HUES48 (cell line): ENCODE results near the gene NOL9.
A peak's percentile ranks its signal among the peaks of the same experiment; 100 is the strongest.

Experiments
- H3K27ac ChIP-seq: one replicate; pipeline ENCODE4 v1.7.0; 2013; ENCODE audit warnings: low read depth, low read length, inconsistent platforms
- H3K27me3 ChIP-seq: 2 replicates; pipeline ENCODE4 v1.6.1; 2013; ENCODE audit warnings: mild to moderate bottlenecking, low read length; ENCODE audit not compliant: control insufficient read depth, insufficient read depth
- H3K36me3 ChIP-seq: 2 replicates; pipeline ENCODE4 v1.6.1; 2013; ENCODE audit warnings: low read length; ENCODE audit not compliant: control insufficient read depth, insufficient read depth
- H3K4me1 ChIP-seq: 2 replicates; pipeline ENCODE4 v1.6.1; 2013; ENCODE audit warnings: mild to moderate bottlenecking, low read length; ENCODE audit not compliant: control insufficient read depth, insufficient read depth
- H3K4me3 ChIP-seq: 2 replicates; pipeline ENCODE4 v1.5.1; 2013; ENCODE audit warnings: mild to moderate bottlenecking, low read depth, low read length
- H3K9ac ChIP-seq: 2 replicates; pipeline ENCODE4 v1.6.1; 2013; ENCODE audit warnings: mild to moderate bottlenecking, low read depth, low read length, moderate library complexity
- H3K9me3 ChIP-seq: 2 replicates; pipeline ENCODE4 v1.6.1; 2013; ENCODE audit warnings: low read length; ENCODE audit not compliant: control insufficient read depth, insufficient read depth

The NOL9 gene

GRCh38 chr1:6580119-6580592, 25.8 kb upstream of the NOL9 start:
- Histone ChIP-seq H3K9ac (peak overlapping the region; percentile 9; the same call in 1 of the 2 replicates), H3K4me3 (peak overlapping the region; percentile 77), H3K36me3 (peaks cover 7% of the 10 kb centered on the region), H3K9me3 (no peaks in the 10 kb centered on the region), H3K27ac (peak overlapping the region; percentile 46), H3K4me1 (peaks cover 6% of the 10 kb centered on the region; the same call in 1 of the 2 replicates), H3K27me3 (no peaks in the 10 kb centered on the region)

GRCh38 chr1:6579374-6580118, 25.2 kb upstream of the NOL9 start, which contains the start of gene ZBTB48:
TSS of gene ZBTB48 (plus strand) at chr1:6579994. CDS start at chr1:6580610, 616 bp downstream.
- H3K27ac ChIP-seq = peak within 1 kb of the TSS; percentile 46
- H3K4me3 ChIP-seq = peak within 1 kb of the TSS; percentile 77
- H3K9me3 ChIP-seq = no peaks in the 10 kb centered on the region
- H3K9ac ChIP-seq = peak within 1 kb of the TSS; percentile 9; the same call in 1 of the 2 replicates
- no peaks in the 10 kb centered on the region for H3K27me3 ChIP-seq
- H3K4me1 ChIP-seq = peaks cover 6% of the 10 kb centered on the region; the same call in 1 of the 2 replicates
- peaks cover 7% of the 10 kb centered on the region for H3K36me3 ChIP-seq

- no peak overlapping the region for H3K4me3 ChIP-seq
- H3K4me1 ChIP-seq = peaks cover 6% of the 10 kb centered on the region; the same call in 1 of the 2 replicates
- no peak overlapping the region for H3K9ac ChIP-seq
- no peak overlapping the region for H3K27ac ChIP-seq
- H3K9me3 ChIP-seq = no peaks in the 10 kb centered on the region
- peaks cover 7% of the 10 kb centered on the region for H3K36me3 ChIP-seq
- H3K27me3 ChIP-seq = no peaks in the 10 kb centered on the region
These were observed 24.5 kb upstream of the NOL9 start for GRCh38 chr1:6578624-6579373.

GRCh38 chr1:6577831-6578525, 23.7 kb upstream of the NOL9 start:
- Histone ChIP-seq H3K4me3 (no peak overlapping the region), H3K9ac (no peak overlapping the region), H3K36me3 (peaks cover 7% of the 10 kb centered on the region), H3K9me3 (no peaks in the 10 kb centered on the region), H3K27me3 (no peaks in the 10 kb centered on the region), H3K27ac (no peak overlapping the region), H3K4me1 (peaks cover 6% of the 10 kb centered on the region; the same call in 1 of the 2 replicates)

GRCh38 chr1:6574818-6575217, 20.5 kb upstream of the NOL9 start:
- H3K4me3 ChIP-seq = no peak overlapping the region
- H3K4me1 ChIP-seq = peaks cover 6% of the 10 kb centered on the region; the same call in 1 of the 2 replicates
- no peaks in the 10 kb centered on the region for H3K36me3 ChIP-seq
- H3K27me3 ChIP-seq = no peaks in the 10 kb centered on the region
- H3K27ac ChIP-seq = no peak overlapping the region
- H3K9ac ChIP-seq = no peak overlapping the region
- no peaks in the 10 kb centered on the region for H3K9me3 ChIP-seq

GRCh38 chr1:6574025-6574620, 19.8 kb upstream of the NOL9 start:
- no peaks in the 10 kb centered on the region for H3K9me3 ChIP-seq
- peaks cover 2% of the 10 kb centered on the region; the same call in 1 of the 2 replicates for H3K4me1 ChIP-seq
- no peak overlapping the region for H3K27ac ChIP-seq
- no peaks in the 10 kb centered on the region for H3K36me3 ChIP-seq
- no peak overlapping the region for H3K4me3 ChIP-seq
- no peak overlapping the region for H3K9ac ChIP-seq
- no peaks in the 10 kb centered on the region for H3K27me3 ChIP-seq

- Histone ChIP-seq H3K9ac (no peak overlapping the region), H3K4me3 (no peak overlapping the region), H3K9me3 (no peaks in the 10 kb centered on the region), H3K27me3 (no peaks in the 10 kb centered on the region), H3K36me3 (no peaks in the 10 kb centered on the region), H3K27ac (no peak overlapping the region), H3K4me1 (no peaks in the 10 kb centered on the region)
These were observed 18.5 kb upstream of the NOL9 start for GRCh38 chr1:6572653-6573383.

- Histone ChIP-seq H3K4me3 (no peak overlapping the region), H3K9ac (no peak overlapping the region), H3K9me3 (no peaks in the 10 kb centered on the region), H3K27ac (no peak overlapping the region), H3K4me1 (no peaks in the 10 kb centered on the region), H3K27me3 (no peaks in the 10 kb centered on the region), H3K36me3 (no peaks in the 10 kb centered on the region)
These were observed 16.7 kb upstream of the NOL9 start for GRCh38 chr1:6570987-6571386.

GRCh38 chr1:6570100-6570499, 15.8 kb upstream of the NOL9 start:
- Histone ChIP-seq H3K27ac (no peak overlapping the region), H3K4me1 (no peaks in the 10 kb centered on the region), H3K27me3 (peaks cover 1% of the 10 kb centered on the region), H3K9ac (no peak overlapping the region), H3K9me3 (no peaks in the 10 kb centered on the region), H3K36me3 (no peaks in the 10 kb centered on the region), H3K4me3 (no peak overlapping the region)

GRCh38 chr1:6569033-6569432, 14.7 kb upstream of the NOL9 start:
- Histone ChIP-seq H3K27ac (no peak overlapping the region), H3K36me3 (no peaks in the 10 kb centered on the region), H3K4me1 (no peaks in the 10 kb centered on the region), H3K9me3 (no peaks in the 10 kb centered on the region), H3K27me3 (peaks cover 6% of the 10 kb centered on the region), H3K9ac (no peak overlapping the region), H3K4me3 (no peak overlapping the region)
